Measurements from ENCODE around the gene UBALD1. TPM values are rescaled to one million over a fixed set of nuclear protein-coding genes. Genes with fewer than 3 reads are reported as not detected.

UBALD1 gene
- total and polyA plus RNA-seq, 9 of the 15 experiments (the other 6 are each of a cell fraction or from before 2014, with no cell fraction given) = 1.3 to 38.0 (median 6.2) TPM; not detected in 2

DNA sequence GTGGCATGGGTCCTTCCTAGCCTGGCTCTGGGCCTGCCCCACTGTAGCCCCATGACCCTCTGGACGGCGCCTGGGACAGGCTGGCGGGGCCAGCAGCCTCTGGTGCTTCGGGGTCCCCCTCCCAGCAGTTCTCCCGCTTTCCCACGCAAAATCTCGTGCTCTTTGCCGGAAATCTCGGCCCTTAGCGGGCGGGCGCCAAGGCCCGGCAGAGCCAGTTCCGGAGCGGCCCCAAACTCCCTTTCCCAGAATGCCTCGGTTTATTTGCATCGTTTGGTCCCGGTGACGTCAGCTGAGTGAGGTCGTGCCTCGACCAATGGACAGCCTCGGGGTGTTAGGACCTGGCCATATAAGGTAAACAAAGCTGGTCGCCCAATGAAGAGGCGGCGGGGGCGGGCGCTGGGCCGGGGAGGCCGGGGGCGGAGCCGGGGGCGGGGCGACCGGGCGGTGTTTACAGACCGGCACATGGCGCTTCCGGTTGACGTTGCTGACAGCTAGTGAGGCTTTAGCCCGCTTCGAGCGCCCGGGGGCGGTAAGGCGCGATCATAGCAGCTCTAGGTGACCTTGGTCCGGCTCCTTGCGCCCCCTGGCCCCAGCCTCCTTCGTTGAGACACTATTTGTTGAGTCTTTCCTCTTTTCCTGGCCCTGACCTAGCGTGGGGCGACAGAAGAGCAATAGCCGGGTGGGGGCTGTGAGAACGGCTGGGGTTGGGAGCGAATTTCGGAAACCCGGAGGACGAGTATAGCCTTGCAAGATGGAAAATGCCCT lies 1.5 kb upstream of the UBALD1 start (continued):
- peak; percentile 74 for TF ChIP-seq BRD9 (IDR thresholded peaks at IDR 0.05; ENCODE audit: low read depth, partially characterized antibody)
- TF ChIP-seq, protein P1, sequence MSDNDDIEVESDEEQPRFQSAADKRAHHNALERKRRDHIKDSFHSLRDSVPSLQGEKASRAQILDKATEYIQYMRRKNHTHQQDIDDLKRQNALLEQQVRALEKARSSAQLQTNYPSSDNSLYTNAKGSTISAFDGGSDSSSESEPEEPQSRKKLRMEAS (CRISPR knock-in tag; IDR thresholded peaks at IDR 0.05) = peak; percentile 60
- peak; percentile 92 for TF ChIP-seq MBD2 (IDR thresholded peaks at IDR 0.05; ENCODE audit: borderline replicate concordance, low read depth)
- TF ChIP-seq MEIS2 (IDR thresholded peaks at IDR 0.05; ENCODE audit: partially characterized antibody) = peak; percentile 26
- TF ChIP-seq POLR2AphosphoS5 (IDR thresholded peaks at IDR 0.05; ENCODE audit: control insufficient read depth, insufficient read depth, low read depth, low read length) = peak; percentile 72
- peak; percentile 59; the same call in 1 of the 2 replicates for TF ChIP-seq ERF (CRISPR knock-in tag; IDR thresholded peaks at IDR 0.05)
- TF ChIP-seq MXI1 (IDR thresholded peaks at IDR 0.05; ENCODE audit: low read depth, low read length) = no peak; the same call in 1 of the 2 replicates
- TF ChIP-seq, protein P2, sequence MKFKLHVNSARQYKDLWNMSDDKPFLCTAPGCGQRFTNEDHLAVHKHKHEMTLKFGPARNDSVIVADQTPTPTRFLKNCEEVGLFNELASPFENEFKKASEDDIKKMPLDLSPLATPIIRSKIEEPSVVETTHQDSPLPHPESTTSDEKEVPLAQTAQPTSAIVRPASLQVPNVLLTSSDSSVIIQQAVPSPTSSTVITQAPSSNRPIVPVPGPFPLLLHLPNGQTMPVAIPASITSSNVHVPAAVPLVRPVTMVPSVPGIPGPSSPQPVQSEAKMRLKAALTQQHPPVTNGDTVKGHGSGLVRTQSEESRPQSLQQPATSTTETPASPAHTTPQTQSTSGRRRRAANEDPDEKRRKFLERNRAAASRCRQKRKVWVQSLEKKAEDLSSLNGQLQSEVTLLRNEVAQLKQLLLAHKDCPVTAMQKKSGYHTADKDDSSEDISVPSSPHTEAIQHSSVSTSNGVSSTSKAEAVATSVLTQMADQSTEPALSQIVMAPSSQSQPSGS (CRISPR knock-in tag; IDR thresholded peaks at IDR 0.05) = no peak
- no peak for TF ChIP-seq TCFL5 (CRISPR knock-in tag; conservative IDR thresholded peaks at IDR 0.05)
- TF ChIP-seq CREM (IDR thresholded peaks at IDR 0.05; ENCODE audit: low read depth) = peak; percentile 96
- no peak for TF ChIP-seq HDAC3 (IDR thresholded peaks at IDR 0.05; ENCODE audit: borderline replicate concordance, partially characterized antibody)
- no peak for TF ChIP-seq ZNF778 (CRISPR knock-in tag; IDR thresholded peaks at IDR 0.05)
- TF ChIP-seq, protein P3, sequence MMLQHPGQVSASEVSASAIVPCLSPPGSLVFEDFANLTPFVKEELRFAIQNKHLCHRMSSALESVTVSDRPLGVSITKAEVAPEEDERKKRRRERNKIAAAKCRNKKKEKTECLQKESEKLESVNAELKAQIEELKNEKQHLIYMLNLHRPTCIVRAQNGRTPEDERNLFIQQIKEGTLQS (IDR thresholded peaks at IDR 0.05) = peak; percentile 93
- TF ChIP-seq, protein P3 (CRISPR knock-in tag; conservative IDR thresholded peaks at IDR 0.05) = no peak
- TF ChIP-seq, protein P4, sequence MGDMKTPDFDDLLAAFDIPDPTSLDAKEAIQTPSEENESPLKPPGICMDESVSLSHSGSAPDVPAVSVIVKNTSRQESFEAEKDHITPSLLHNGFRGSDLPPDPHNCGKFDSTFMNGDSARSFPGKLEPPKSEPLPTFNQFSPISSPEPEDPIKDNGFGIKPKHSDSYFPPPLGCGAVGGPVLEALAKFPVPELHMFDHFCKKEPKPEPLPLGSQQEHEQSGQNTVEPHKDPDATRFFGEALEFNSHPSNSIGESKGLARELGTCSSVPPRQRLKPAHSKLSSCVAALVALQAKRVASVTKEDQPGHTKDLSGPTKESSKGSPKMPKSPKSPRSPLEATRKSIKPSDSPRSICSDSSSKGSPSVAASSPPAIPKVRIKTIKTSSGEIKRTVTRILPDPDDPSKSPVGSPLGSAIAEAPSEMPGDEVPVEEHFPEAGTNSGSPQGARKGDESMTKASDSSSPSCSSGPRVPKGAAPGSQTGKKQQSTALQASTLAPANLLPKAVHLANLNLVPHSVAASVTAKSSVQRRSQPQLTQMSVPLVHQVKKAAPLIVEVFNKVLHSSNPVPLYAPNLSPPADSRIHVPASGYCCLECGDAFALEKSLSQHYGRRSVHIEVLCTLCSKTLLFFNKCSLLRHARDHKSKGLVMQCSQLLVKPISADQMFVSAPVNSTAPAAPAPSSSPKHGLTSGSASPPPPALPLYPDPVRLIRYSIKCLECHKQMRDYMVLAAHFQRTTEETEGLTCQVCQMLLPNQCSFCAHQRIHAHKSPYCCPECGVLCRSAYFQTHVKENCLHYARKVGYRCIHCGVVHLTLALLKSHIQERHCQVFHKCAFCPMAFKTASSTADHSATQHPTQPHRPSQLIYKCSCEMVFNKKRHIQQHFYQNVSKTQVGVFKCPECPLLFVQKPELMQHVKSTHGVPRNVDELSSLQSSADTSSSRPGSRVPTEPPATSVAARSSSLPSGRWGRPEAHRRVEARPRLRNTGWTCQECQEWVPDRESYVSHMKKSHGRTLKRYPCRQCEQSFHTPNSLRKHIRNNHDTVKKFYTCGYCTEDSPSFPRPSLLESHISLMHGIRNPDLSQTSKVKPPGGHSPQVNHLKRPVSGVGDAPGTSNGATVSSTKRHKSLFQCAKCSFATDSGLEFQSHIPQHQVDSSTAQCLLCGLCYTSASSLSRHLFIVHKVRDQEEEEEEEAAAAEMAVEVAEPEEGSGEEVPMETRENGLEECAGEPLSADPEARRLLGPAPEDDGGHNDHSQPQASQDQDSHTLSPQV (IDR thresholded peaks at IDR 0.05) = peak; percentile 84
- peak; percentile 59 for TF ChIP-seq SMAD1 (IDR thresholded peaks at IDR 0.05; ENCODE audit: low read depth, low read length, partially characterized antibody)
- TF ChIP-seq BCOR (IDR thresholded peaks at IDR 0.05) = no peak
- peak; percentile 94 for TF ChIP-seq ZNF584 (CRISPR knock-in tag; IDR thresholded peaks at IDR 0.05; ENCODE audit: low read depth)
- no peak for TF ChIP-seq ZNF583 (CRISPR knock-in tag; IDR thresholded peaks at IDR 0.05)
- peak; percentile 93 for TF ChIP-seq ETV1 (tag; conservative IDR thresholded peaks at IDR 0.05; ENCODE audit: low read depth)
- peak; percentile 74 for TF ChIP-seq TAF1 (IDR thresholded peaks at IDR 0.05; ENCODE audit: control insufficient read depth, extremely low read depth, insufficient read depth, low read length, severe bottlenecking)
- no peak for TF ChIP-seq CREBBP (IDR thresholded peaks at IDR 0.05; ENCODE audit: low read depth, low read length)
